HepG2 (cell line): ENCODE measurements around the gene LIM2. TPM values are rescaled to one million over a fixed set of nuclear protein-coding genes. Genes with fewer than 3 reads are reported as not detected.

Source experiments
- CTCF ChIP-seq: sonication (generic); formaldehyde crosslinking; IDR thresholded peaks from 2 replicates; pipeline ENCODE4 v1.5.0; 2020; ENCODE audit warnings: mild to moderate bottlenecking, missing genetic modification reagents, moderate library complexity
- KLF15 ChIP-seq: sonication (generic); formaldehyde crosslinking; IDR thresholded peaks from 2 replicates; pipeline ENCODE4 v1.8.1; 2023; ENCODE audit warnings: borderline replicate concordance, mild to moderate bottlenecking, inconsistent platforms, missing genetic modification reagents, mixed read lengths
- MLX ChIP-seq: IDR thresholded peaks from 2 replicates; pipeline ENCODE4 v1.6.1; 2016
- NFE2L2 ChIP-seq: fragments of 150-350 bp; IDR thresholded peaks from 2 replicates; pipeline ENCODE4 v1.6.1; 2014; ENCODE audit warnings: low read length
- POLR2AphosphoS5 ChIP-seq: IDR thresholded peaks from 2 replicates; pipeline ENCODE4 v1.6.1; 2012; ENCODE audit warnings: low read depth, low read length
- SALL2 ChIP-seq: sonication (generic); formaldehyde crosslinking; IDR thresholded peaks from 2 replicates; pipeline ENCODE4 v1.8.1; 2023; ENCODE audit warnings: mild to moderate bottlenecking, missing genetic modification reagents, inconsistent platforms
- STAG1 ChIP-seq: sonication (generic); formaldehyde crosslinking; IDR thresholded peaks from 2 replicates; pipeline ENCODE4 v1.4.0; 2020; ENCODE audit warnings: missing genetic modification reagents
- TBL1XR1 ChIP-seq: fragments of 150-350 bp; IDR thresholded peaks from 2 replicates; pipeline ENCODE4 v1.6.1; 2014; ENCODE audit warnings: borderline replicate concordance, low read length; ENCODE audit not compliant: partially characterized antibody
- XRCC5 ChIP-seq: fragments of 200-400 bp; formaldehyde crosslinking; optimal IDR thresholded peaks from 2 replicates; pipeline ENCODE3; 2017; ENCODE audit warnings: mild to moderate bottlenecking, low read length
- ZEB1 ChIP-seq: IDR thresholded peaks from 2 replicates; pipeline ENCODE4 v1.6.1; 2012; ENCODE audit warnings: mild to moderate bottlenecking, low read depth, inconsistent platforms; ENCODE audit not compliant: insufficient replicate concordance
- ZNF205 ChIP-seq: IDR thresholded peaks from 2 replicates; pipeline ENCODE4 v1.6.1; 2018; ENCODE audit warnings: missing biosample characterization, missing genetic modification reagents
- ZNF232 ChIP-seq: sonication (generic); formaldehyde crosslinking; IDR thresholded peaks from 2 replicates; pipeline ENCODE4 v1.4.0; 2020; ENCODE audit warnings: missing genetic modification reagents, borderline replicate concordance
- ZNF558 ChIP-seq: sonication (generic); formaldehyde crosslinking; IDR thresholded peaks from 2 replicates; pipeline ENCODE4 v1.9.0; 2022; ENCODE audit warnings: mild to moderate bottlenecking, missing genetic modification reagents, borderline replicate concordance
- ZSCAN31 ChIP-seq: sonication (generic); formaldehyde crosslinking; IDR thresholded peaks from 2 replicates; pipeline ENCODE4 v1.5.0; 2020; ENCODE audit warnings: low read depth, mild to moderate bottlenecking, missing genetic modification reagents
- polyA plus RNA-seq, 8 experiments: library from polyadenylated mRNA; depleted of rRNA in 3 of 8; stranded (reverse) in 7 of 8; unstranded in 1 of 8; fragments of >200 nt; fragmentation: Illumina TruSeq in 4 of 8; extraction: Trizol in 4 of 8; gene quantifications; 2 replicates each; pipeline versions ENCODE4 v1.2.1 to v1.2.3, GENCODE V29; 2011 to 2016; ENCODE audit warnings: low read depth in 4 of 8, missing spikeins in 1 of 8, mixed read lengths in 1 of 8; ENCODE audit not compliant: insufficient read depth in 1 of 8
- total RNA-seq, 5 experiments: library from RNA; depleted of rRNA; stranded (reverse); fragments of >200 nt; fragmentation: Illumina TruSeq; extraction: Trizol; gene quantifications; 2 replicates each; pipeline ENCODE4 v1.2.3, GENCODE V29; 2016; ENCODE audit warnings: low read depth in 1 of 5
- TF ChIP-seq, protein P1 (sequence below): IDR thresholded peaks from 2 replicates; pipeline ENCODE4 v1.6.1; 2016; ENCODE audit warnings: low read depth, borderline replicate concordance
- TF ChIP-seq, protein P2 (sequence below): sonication (generic); formaldehyde crosslinking; IDR thresholded peaks from 2 replicates; pipeline ENCODE4 v1.4.0; 2020; ENCODE audit warnings: missing genetic modification reagents, borderline replicate concordance

Gene LIM2
- total and polyA plus RNA-seq, 2 of the 13 experiments (the other 11 are each of a cell fraction or from before 2014, with no cell fraction given), result 1.3 TPM; not detected in 1

DNA sequence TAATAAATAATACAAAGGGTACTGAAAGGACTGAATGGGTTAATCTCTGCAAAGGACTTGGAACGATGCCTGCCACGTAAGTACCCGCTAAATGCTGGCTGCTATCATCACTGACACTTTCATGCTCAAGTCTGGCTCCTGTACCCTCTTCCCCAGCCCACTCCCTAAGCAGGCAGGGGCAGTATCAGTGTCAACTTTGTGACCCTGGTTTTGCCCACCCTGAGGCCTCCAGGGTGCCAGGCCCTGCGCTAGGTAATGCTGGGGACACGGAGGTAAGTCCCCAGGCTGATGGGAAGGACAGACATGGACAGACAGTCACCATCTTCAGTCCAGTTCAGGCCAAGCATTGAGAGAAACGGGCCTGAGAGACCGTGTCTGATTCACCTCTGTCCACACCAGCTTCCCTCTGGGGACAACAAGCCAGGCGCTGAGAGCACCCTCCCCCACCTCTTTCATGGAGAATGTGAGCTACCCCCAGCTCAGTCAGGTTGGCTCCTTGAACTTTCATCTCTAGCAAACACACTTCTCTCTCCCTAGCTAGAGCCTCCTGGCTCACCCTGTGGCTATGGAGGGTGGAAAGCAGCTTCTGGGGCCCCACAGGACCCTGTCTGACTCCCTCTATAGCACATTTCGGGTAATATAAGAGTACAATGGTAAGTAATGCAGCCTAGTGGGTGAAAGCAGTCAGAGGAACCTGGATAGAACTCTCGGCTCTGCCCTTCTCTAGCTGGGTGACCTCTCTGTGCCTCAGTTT is 22.4 kb downstream of the LIM2 start (continued):
- no peak for TF ChIP-seq CTCF (CRISPR knock-in tag)
- TF ChIP-seq MLX, result peak; percentile 83; the same call in 1 of the 2 replicates
- TF ChIP-seq POLR2AphosphoS5, result peak; percentile 76
- TF ChIP-seq, protein P1, sequence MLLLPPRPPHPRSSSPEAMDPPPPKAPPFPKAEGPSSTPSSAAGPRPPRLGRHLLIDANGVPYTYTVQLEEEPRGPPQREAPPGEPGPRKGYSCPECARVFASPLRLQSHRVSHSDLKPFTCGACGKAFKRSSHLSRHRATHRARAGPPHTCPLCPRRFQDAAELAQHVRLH (CRISPR knock-in tag), result peak; percentile 66; the same call in 1 of the 2 replicates
- TF ChIP-seq ZEB1, result peak; percentile 50
- no peak for TF ChIP-seq ZNF232
- TF ChIP-seq ZSCAN31 (CRISPR knock-in tag), result peak; percentile 39; the same call in 1 of the 2 replicates
- peak; percentile 70; the same call in 1 of the 2 replicates for TF ChIP-seq ZNF558 (CRISPR knock-in tag)
- TF ChIP-seq ZNF205 (CRISPR knock-in tag), result peak; percentile 70
- TF ChIP-seq TBL1XR1, result peak; percentile 83
- TF ChIP-seq NFE2L2, result 0 out of 2 replicates have a peak, but pooled peaks have one; percentile 10
- peak; percentile 32 for TF ChIP-seq STAG1 (CRISPR knock-in tag)
- no peak for TF ChIP-seq XRCC5
- TF ChIP-seq SALL2, result 0 out of 2 replicates have a peak, but pooled peaks have one; percentile 8
- TF ChIP-seq KLF15 (CRISPR knock-in tag), result no peak
- TF ChIP-seq, protein P2, sequence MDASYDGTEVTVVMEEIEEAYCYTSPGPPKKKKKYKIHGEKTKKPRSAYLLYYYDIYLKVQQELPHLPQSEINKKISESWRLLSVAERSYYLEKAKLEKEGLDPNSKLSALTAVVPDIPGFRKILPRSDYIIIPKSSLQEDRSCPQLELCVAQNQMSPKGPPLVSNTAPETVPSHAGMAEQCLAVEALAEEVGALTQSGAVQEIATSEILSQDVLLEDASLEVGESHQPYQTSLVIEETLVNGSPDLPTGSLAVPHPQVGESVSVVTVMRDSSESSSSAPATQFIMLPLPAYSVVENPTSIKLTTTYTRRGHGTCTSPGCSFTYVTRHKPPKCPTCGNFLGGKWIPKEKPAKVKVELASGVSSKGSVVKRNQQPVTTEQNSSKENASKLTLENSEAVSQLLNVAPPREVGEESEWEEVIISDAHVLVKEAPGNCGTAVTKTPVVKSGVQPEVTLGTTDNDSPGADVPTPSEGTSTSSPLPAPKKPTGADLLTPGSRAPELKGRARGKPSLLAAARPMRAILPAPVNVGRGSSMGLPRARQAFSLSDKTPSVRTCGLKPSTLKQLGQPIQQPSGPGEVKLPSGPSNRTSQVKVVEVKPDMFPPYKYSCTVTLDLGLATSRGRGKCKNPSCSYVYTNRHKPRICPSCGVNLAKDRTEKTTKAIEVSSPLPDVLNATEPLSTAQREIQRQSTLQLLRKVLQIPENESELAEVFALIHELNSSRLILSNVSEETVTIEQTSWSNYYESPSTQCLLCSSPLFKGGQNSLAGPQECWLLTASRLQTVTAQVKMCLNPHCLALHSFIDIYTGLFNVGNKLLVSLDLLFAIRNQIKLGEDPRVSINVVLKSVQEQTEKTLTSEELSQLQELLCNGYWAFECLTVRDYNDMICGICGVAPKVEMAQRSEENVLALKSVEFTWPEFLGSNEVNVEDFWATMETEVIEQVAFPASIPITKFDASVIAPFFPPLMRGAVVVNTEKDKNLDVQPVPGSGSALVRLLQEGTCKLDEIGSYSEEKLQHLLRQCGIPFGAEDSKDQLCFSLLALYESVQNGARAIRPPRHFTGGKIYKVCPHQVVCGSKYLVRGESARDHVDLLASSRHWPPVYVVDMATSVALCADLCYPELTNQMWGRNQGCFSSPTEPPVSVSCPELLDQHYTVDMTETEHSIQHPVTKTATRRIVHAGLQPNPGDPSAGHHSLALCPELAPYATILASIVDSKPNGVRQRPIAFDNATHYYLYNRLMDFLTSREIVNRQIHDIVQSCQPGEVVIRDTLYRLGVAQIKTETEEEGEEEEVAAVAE, result 0 out of 2 replicates have a peak, but pooled peaks have one; percentile 56
